Duodenal mucosa (tissue), 2 donors: ENCODE measurements around the gene HIPK3.

ENCODE experiments used
- H3K27ac ChIP-seq: one replicate; pipeline ENCODE4 v1.7.0; 2013; ENCODE audit warnings: low read depth, low read length
- H3K27me3 ChIP-seq, 2 donors: one replicate each; pipeline ENCODE4 v1.7.0; 2013; ENCODE audit warnings: low read length in 2 of 2, control low read depth in 1 of 2; ENCODE audit not compliant: insufficient read depth in 2 of 2, control insufficient read depth in 1 of 2
- H3K36me3 ChIP-seq, 2 donors: one replicate each; pipeline ENCODE4 v1.7.0; 2013; ENCODE audit warnings: low read length in 2 of 2, control low read depth in 1 of 2; ENCODE audit not compliant: insufficient read depth in 2 of 2, control insufficient read depth in 1 of 2
- H3K4me1 ChIP-seq, 2 donors: one replicate each; pipeline ENCODE4 v1.7.0; 2013; ENCODE audit warnings: low read length in 2 of 2, control low read depth in 1 of 2; ENCODE audit not compliant: insufficient read depth in 2 of 2, control insufficient read depth in 1 of 2
- H3K4me3 ChIP-seq, 2 donors: one replicate each; pipeline ENCODE4 v1.7.0; 2013; ENCODE audit warnings: low read length in 2 of 2, low read depth in 1 of 2
- H3K9ac ChIP-seq, 2 donors: one replicate each; pipeline ENCODE4 v1.7.0; 2013; ENCODE audit warnings: low read length in 2 of 2, low read depth in 1 of 2
- H3K9me3 ChIP-seq, 2 donors: one replicate each; pipeline ENCODE4 v1.7.0; 2013; ENCODE audit warnings: low read length in 2 of 2, control low read depth in 1 of 2; ENCODE audit not compliant: control insufficient read depth in 1 of 2

The HIPK3 gene

DNA sequence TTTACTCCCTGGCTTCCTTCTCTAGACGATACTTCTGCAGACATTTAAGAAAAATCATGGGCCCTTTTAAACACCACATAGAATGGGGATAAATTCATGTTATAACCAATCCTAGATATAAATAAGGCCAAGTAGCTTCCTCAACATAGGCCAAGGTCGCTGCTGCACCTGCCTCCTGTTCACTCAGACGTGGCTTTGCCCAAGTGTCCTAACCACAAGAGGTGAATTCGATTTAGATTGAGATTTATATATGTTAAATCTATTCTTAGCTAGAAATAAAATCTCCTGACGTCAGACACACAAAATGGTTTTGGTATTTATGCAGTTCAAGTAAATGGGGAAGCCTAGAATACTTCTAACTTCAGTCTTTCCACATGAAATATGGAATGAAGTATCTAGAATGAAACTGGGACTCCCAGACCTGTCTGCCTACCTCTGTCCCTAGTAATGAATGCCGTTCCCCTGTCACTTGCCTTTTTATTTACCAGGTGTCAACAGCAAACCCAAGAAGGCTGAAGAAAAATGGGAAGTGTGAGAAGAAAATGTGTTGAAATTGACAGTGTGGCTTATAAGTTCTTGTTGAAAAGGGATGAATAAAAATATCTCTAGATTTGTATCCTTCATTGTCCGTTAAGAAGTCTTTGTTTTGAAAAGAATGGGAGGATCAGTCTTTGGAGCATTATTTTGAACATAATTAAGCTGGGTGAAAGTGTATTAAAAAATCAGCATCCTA, 131.8 kb downstream of the HIPK3 start:
- Histone ChIP-seq H3K27me3 (no peaks in the 10 kb centered on the region), H3K9me3 (peaks cover 3 to 12% of the 10 kb centered on the region in 2 donors), H3K9ac (no peak overlapping the region), H3K4me3 (no peak overlapping the region), H3K4me1 (no peaks in the 10 kb centered on the region), H3K36me3 (no peaks in the 10 kb centered on the region), H3K27ac (no peak overlapping the region)

DNA sequence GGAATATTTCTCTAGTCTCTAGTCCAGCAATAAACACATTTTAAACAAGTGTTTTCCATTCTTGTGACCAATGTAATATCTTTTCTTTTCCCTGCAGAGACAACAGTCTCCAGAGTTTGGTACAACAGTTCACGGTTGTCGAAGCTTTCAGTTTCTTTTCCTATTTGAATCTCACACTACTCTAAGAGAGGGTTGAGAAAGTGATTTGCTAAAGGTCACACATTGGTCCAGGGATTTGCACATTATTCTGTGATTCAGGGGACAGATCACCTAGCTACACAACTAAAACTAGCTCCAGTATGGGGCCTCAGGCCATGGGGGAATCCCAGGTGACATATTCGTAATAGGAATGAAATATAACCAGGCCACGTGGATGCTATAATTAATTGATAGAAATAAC, 132.5 kb downstream of the HIPK3 start:
- Histone ChIP-seq H3K4me3 (no peak overlapping the region), H3K27me3 (no peaks in the 10 kb centered on the region), H3K9ac (no peak overlapping the region), H3K9me3 (peaks cover 3 to 12% of the 10 kb centered on the region in 2 donors), H3K27ac (no peak overlapping the region), H3K4me1 (no peaks in the 10 kb centered on the region), H3K36me3 (no peaks in the 10 kb centered on the region)

DNA sequence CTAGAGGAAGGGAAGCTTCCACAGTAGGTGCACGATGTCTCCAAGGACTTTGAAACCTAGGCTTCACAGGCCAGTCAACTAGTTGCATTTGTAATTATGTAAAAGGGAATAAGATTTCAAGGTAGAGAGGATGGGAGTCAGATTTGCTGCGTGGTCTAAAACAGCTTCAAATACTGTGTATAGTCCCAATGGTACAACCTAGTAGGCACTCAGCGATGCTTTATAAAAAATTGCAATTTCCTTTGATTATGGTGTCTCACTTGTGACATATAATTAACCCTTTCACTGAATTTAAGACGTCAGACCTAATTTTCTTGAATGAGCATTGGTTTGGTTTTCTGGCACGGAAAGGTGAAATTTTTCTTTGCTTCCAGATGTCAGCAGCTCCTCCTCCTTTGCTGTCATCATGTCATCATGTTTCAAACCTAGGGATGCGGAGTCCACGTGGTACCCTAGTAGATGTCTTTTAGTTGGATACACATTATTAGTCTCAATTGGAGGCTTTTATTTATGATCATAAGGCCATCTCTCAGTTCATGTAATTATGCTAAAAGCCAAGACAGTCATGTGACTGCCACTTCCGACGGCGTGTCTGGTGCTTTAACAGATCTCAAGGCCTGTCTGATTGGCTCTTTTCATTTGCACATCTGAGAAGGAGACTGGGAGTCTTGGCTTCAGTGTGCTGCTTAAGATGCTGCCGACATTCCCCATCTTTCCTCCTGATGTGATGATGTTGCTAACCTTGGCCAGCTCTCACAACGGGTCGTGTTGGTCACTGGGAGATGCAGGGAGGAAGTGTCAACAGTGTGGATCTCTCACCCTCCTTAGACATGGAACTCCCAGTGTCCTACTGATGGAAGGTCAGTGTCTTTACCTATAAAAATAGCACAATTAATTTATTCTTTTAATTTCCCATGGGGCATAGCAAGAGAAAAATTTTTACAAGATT, 134.0 kb downstream of the HIPK3 start:
- no peak overlapping the region for H3K9ac ChIP-seq
- H3K27ac ChIP-seq = no peak overlapping the region
- no peaks in the 10 kb centered on the region for H3K36me3 ChIP-seq
- H3K27me3 ChIP-seq = no peaks in the 10 kb centered on the region
- no peak overlapping the region for H3K4me3 ChIP-seq
- peaks cover 0 to under 1% of the 10 kb centered on the region in 2 donors for H3K9me3 ChIP-seq
- H3K4me1 ChIP-seq = no peaks in the 10 kb centered on the region

DNA sequence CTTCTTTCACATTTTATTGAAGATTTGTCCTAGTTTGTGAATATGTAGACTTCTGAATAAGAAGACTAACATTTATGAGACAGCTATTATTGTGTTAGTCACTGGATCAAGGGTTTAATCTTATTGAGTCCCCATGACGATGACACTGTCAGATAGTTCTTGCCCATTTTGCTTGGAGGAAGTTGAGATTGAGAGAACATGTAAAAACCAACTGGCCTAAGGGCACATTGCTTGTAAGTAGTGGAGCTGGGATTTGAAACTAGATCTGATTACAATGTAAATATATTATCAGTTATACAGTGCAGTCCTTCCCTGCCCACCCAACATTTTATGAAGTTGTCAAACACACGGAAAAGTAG, 134.7 kb downstream of the HIPK3 start:
- no peaks in the 10 kb centered on the region for H3K4me1 ChIP-seq
- H3K9ac ChIP-seq = no peak overlapping the region
- no peaks in the 10 kb centered on the region for H3K9me3 ChIP-seq
- H3K27ac ChIP-seq = no peak overlapping the region
- H3K4me3 ChIP-seq = no peak overlapping the region
- H3K36me3 ChIP-seq = no peaks in the 10 kb centered on the region
- no peaks in the 10 kb centered on the region for H3K27me3 ChIP-seq

DNA sequence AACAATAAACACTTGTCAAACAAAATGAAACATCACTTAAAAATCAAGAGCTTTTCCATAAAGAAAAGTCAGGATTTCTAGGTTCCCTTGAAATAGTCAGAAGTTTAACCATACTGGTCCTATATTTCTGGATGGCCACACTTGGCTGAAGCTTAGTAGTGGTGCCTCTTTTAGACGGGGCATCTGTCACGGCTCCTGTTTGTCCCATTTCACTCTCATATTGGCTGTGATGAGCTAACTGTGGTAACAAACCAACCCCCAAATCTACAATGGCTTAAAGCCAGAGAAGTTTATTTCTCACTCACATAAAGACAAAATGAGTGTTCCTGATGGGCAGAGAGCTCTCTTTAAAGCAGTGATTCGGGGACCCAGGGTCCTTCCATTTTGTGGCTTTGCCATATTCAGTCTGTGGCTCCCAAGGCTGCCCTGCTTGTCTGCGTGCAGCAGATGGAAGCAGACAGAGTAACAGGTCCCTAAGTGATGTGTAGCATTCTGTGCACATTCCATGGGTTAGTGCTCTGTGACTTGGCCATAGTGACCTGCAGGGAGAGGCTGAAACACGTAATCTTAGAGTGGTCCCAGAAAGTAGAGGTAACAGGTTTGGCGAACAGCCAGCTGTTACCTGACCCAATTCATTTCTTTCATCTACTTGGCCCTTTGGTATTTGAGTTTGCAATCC, 137.4 kb downstream of the HIPK3 start:
- no peaks in the 10 kb centered on the region for H3K27me3 ChIP-seq
- H3K9me3 ChIP-seq = no peaks in the 10 kb centered on the region

DNA sequence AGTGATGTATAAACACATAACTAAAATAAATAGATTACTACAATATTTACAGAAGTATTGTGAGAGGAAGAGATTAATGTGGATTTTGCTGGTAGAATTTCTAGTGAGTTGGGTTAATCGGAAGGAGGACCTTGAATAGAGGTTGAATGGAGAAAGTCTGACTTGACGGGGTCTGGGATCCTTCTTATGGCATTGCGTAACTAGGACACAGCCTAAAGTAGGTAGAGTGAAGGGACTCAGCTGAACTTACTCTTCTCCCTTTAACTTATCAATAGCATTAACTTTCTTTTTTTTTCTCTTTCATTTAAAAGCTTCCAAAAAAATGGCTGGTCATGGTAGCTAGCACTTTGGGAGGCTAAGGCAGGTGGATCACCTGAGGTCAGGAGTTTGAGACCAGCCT, 139.2 kb downstream of the HIPK3 start:
- Histone ChIP-seq H3K27ac (no peak overlapping the region), H3K27me3 (no peaks in the 10 kb centered on the region), H3K9me3 (no peaks in the 10 kb centered on the region), H3K9ac (no peak overlapping the region), H3K4me3 (no peak overlapping the region), H3K4me1 (no peaks in the 10 kb centered on the region), H3K36me3 (no peaks in the 10 kb centered on the region)

More for the DNA sequence above, 137.4 kb downstream of the HIPK3 start:
- Histone ChIP-seq H3K36me3 (no peaks in the 10 kb centered on the region), H3K4me3 (no peak overlapping the region), H3K27ac (no peak overlapping the region), H3K4me1 (no peaks in the 10 kb centered on the region), H3K9ac (no peak overlapping the region)

DNA sequence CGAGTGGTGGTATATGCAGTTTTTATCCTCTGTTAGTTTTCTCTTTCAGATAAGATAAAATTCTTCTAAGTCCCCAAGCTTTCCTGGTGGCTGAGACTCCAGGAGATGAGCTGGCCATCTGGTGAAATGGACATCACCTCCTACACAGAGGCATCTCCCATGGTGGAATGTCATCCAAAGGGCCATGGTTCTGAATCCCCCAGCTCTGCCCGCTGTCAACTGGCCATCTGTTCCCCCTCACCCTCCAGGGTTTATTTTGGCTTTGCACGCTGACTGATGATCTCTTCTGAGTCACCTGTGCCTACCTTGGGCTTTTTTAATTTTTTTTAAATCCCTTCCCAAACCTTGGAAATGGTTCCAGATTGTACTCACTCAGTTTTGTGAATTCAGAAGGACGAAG, 142.2 kb downstream of the HIPK3 start:
- H3K27me3 ChIP-seq = no peaks in the 10 kb centered on the region
- no peaks in the 10 kb centered on the region for H3K4me1 ChIP-seq
- no peak overlapping the region for H3K27ac ChIP-seq
- no peak overlapping the region for H3K9ac ChIP-seq
- H3K9me3 ChIP-seq = no peaks in the 10 kb centered on the region
- no peaks in the 10 kb centered on the region for H3K36me3 ChIP-seq
- H3K4me3 ChIP-seq = no peak overlapping the region

DNA sequence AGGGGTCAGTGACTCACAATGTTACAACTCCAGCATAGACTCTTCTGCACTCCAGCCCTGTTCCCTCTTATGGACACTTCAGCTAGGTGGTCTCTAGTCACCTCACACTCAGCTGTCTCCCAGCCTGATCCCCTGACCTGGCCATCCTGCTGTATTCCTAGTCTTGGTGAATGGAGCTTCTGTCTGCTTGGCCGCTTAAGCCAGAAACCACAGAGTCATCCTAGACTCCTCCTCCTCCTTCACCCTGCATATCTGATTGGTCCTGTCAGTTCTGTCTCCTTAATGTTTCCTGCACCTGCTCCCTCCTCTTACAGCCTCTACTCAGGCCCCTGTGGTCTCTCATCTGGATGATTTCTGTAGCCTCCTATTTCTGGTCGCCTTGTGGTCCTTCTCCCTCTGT, 144.9 kb downstream of the HIPK3 start:
- Histone ChIP-seq H3K27me3 (no peaks in the 10 kb centered on the region), H3K9ac (no peak overlapping the region), H3K9me3 (no peaks in the 10 kb centered on the region), H3K27ac (no peak overlapping the region), H3K4me3 (no peak overlapping the region), H3K36me3 (no peaks in the 10 kb centered on the region), H3K4me1 (no peaks in the 10 kb centered on the region)

DNA sequence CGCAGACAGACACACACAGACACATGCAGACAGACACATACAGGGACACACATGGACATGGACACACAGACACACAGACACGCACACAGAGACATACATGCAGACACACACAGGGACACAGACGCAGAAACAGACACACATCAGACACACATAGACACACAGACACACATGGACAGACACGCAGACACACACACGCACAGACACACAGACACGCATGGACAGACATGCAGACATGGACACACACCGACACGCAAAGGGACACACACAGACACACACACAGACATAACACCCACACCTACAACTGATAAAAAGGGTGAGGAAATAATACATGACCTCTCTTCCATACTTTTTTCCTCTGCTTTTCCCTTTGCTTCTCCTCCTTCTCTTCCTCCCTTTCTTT, 146.2 kb downstream of the HIPK3 start:
- no peaks in the 10 kb centered on the region for H3K36me3 ChIP-seq
- no peak overlapping the region for H3K27ac ChIP-seq
- H3K4me1 ChIP-seq = no peaks in the 10 kb centered on the region
- no peak overlapping the region for H3K9ac ChIP-seq
- no peak overlapping the region for H3K4me3 ChIP-seq
- no peaks in the 10 kb centered on the region for H3K9me3 ChIP-seq
- no peaks in the 10 kb centered on the region for H3K27me3 ChIP-seq
